HG03575 (cell line): ENCODE data around the gene ADSL.

Experiments
- ATAC-seq: cut with Tn5 transposase; IDR thresholded peaks from one replicate; pipeline ENCODE4 v1.9.1; 2021; ENCODE audit not compliant: unreplicated experiment, insufficient number of reproducible peaks, low FRiP score; ENCODE audit errors: extremely low read depth

ADSL gene

GRCh38 chr22:40325315-40325714, 21.0 kb upstream of the ADSL start:
- ATAC-seq, result no peak

GRCh38 chr22:40326905-40327735, 19.2 kb upstream of the ADSL start:
- ATAC-seq, result no peak

GRCh38 chr22:40328546-40329456, 17.5 kb upstream of the ADSL start:
- no peak for ATAC-seq

GRCh38 chr22:40329466-40329865, 16.8 kb upstream of the ADSL start:
- ATAC-seq, result no peak

GRCh38 chr22:40330086-40330485, 16.2 kb upstream of the ADSL start:
- no peak for ATAC-seq

GRCh38 chr22:40330615-40331014, 15.7 kb upstream of the ADSL start:
- ATAC-seq, result no peak

- no peak for ATAC-seq
Observed at GRCh38 chr22:40331706-40332105, 14.6 kb upstream of the ADSL start.

GRCh38 chr22:40332319-40332781, 13.9 kb upstream of the ADSL start:
- no peak for ATAC-seq

- ATAC-seq, result no peak
Observed at GRCh38 chr22:40334060-40334459, 12.2 kb upstream of the ADSL start.

- ATAC-seq, result no peak
Observed at GRCh38 chr22:40334899-40335298, 11.4 kb upstream of the ADSL start.

- ATAC-seq, result no peak
Observed at GRCh38 chr22:40335358-40335757, 10.9 kb upstream of the ADSL start.

GRCh38 chr22:40340044-40340443, 6.3 kb upstream of the ADSL start:
- ATAC-seq, result no peak

- no peak for ATAC-seq
Observed at GRCh38 chr22:40341604-40342003, 4.7 kb upstream of the ADSL start.

- ATAC-seq, result no peak
Observed at GRCh38 chr22:40342521-40342920, 3.8 kb upstream of the ADSL start.

- ATAC-seq, result no peak
Observed at GRCh38 chr22:40345271-40345670, 1.0 kb upstream of the ADSL start.

- ATAC-seq, result no peak
Observed at GRCh38 chr22:40345815-40346184, 500 bp upstream of the ADSL start.

- ATAC-seq, result no peak
Observed at GRCh38 chr22:40347300-40347699, 1.0 kb downstream of the ADSL start.

- ATAC-seq, result no peak
Observed at GRCh38 chr22:40348025-40348658, 1.8 kb downstream of the ADSL start.

GRCh38 chr22:40352763-40353162, 6.5 kb downstream of the ADSL start:
- no peak for ATAC-seq

- no peak for ATAC-seq
Observed at GRCh38 chr22:40361100-40361499, 14.8 kb downstream of the ADSL start.
